Measurements from ENCODE around the gene SEMA4B.
A peak's percentile ranks its signal among the peaks of the same experiment; 100 is the strongest.
"Not testable (repeated sequence)": the region's sequence is repeated elsewhere in the genome, so short reads cannot be mapped to it uniquely, and the experiment has no call there.

SEMA4B gene

GRCh38 chr15:90248789-90249202 lies 47.7 kb downstream of the SEMA4B start:
- no peak overlapping the region for H3K27ac ChIP-seq
- H3K4me3 ChIP-seq (ENCODE audit: low read depth, low read length) = no peak overlapping the region
- in situ Hi-C loops (cut with HindIII; ENCODE audit: low pct_ligation_motif_present, low sequenced_read_pairs) = no loop called here
- no peaks in the 10 kb centered on the region for H3K27me3 ChIP-seq (replicated peaks)
- no peak for TF ChIP-seq CTCF (IDR thresholded peaks at IDR 0.05; ENCODE audit: low read depth, low read length, missing control alignments)
- DNase-seq = no peak
- no peaks in the 10 kb centered on the region for H3K36me3 ChIP-seq (replicated peaks)

GRCh38 chr15:90249203-90249863 lies 48.2 kb downstream of the SEMA4B start, which contains the start of gene TTLL13:
Gene TTLL13 (plus strand): TSS chr15:90249556. CDS start chr15:90250631, 1,075 bp downstream.
- peak; percentile 1 for TF ChIP-seq CTCF (IDR thresholded peaks at IDR 0.05; ENCODE audit: low read depth, low read length, missing control alignments)
- DNase-seq = peak; percentile 71
- Histone ChIP-seq H3K27me3 (replicated peaks) (no peaks in the 10 kb centered on the region), H3K27ac (peak within 1 kb of the TSS; percentile 11), H3K36me3 (replicated peaks) (no peaks in the 10 kb centered on the region), H3K4me3 (ENCODE audit: low read depth, low read length) (peak within 1 kb of the TSS; percentile 66)
- in situ Hi-C loops (cut with HindIII; ENCODE audit: low pct_ligation_motif_present, low sequenced_read_pairs) = no loop called here

GRCh38 chr15:90257776-90258175 lies 56.6 kb downstream of the SEMA4B start:
- no peak overlapping the region for H3K27ac ChIP-seq
- no peaks in the 10 kb centered on the region for H3K36me3 ChIP-seq (replicated peaks)
- TF ChIP-seq CTCF (IDR thresholded peaks at IDR 0.05; ENCODE audit: low read depth, low read length, missing control alignments) = no peak
- H3K4me3 ChIP-seq (ENCODE audit: low read depth, low read length) = no peak overlapping the region
- no peak for DNase-seq
- in situ Hi-C loops (cut with HindIII; ENCODE audit: low pct_ligation_motif_present, low sequenced_read_pairs) = no loop called here
- H3K27me3 ChIP-seq (replicated peaks) = no peaks in the 10 kb centered on the region

GRCh38 chr15:90259524-90259923 lies 58.4 kb downstream of the SEMA4B start:
- in situ Hi-C loops (cut with HindIII; ENCODE audit: low pct_ligation_motif_present, low sequenced_read_pairs) = no loop called here
- Histone ChIP-seq H3K27ac (peak overlapping the region; percentile 89), H3K36me3 (replicated peaks) (no peaks in the 10 kb centered on the region), H3K4me3 (ENCODE audit: low read depth, low read length) (no peak overlapping the region), H3K27me3 (replicated peaks) (no peaks in the 10 kb centered on the region)
- DNase-seq = peak; percentile 55
- TF ChIP-seq CTCF (IDR thresholded peaks at IDR 0.05; ENCODE audit: low read depth, low read length, missing control alignments) = no peak

- in situ Hi-C loops (cut with HindIII; ENCODE audit: low pct_ligation_motif_present, low sequenced_read_pairs); H3K36me3 ChIP-seq (replicated peaks); H3K27me3 ChIP-seq (replicated peaks); H3K27ac ChIP-seq; DNase-seq; H3K4me3 ChIP-seq (ENCODE audit: low read depth, low read length): not testable (repeated sequence)
Observed at GRCh38 chr15:90260731-90261130, 59.6 kb downstream of the SEMA4B start.

- Histone ChIP-seq H3K36me3 (replicated peaks) (no peaks in the 10 kb centered on the region), H3K27me3 (replicated peaks) (no peaks in the 10 kb centered on the region), H3K27ac (no peak overlapping the region), H3K4me3 (ENCODE audit: low read depth, low read length) (no peak overlapping the region)
- in situ Hi-C loops (cut with HindIII; ENCODE audit: low pct_ligation_motif_present, low sequenced_read_pairs) = no loop called here
- no peak for TF ChIP-seq CTCF (IDR thresholded peaks at IDR 0.05; ENCODE audit: low read depth, low read length, missing control alignments)
- peak; percentile 41 for DNase-seq
Observed at GRCh38 chr15:90261811-90262210, 60.7 kb downstream of the SEMA4B start.
